Measurements from ENCODE around the gene MAZ.
A peak's percentile ranks its signal among the peaks of the same experiment; 100 is the strongest.
"Not testable (repeated sequence)": the region's sequence is repeated elsewhere in the genome, so short reads cannot be mapped to it uniquely, and the experiment has no call there.

MAZ gene

DNA sequence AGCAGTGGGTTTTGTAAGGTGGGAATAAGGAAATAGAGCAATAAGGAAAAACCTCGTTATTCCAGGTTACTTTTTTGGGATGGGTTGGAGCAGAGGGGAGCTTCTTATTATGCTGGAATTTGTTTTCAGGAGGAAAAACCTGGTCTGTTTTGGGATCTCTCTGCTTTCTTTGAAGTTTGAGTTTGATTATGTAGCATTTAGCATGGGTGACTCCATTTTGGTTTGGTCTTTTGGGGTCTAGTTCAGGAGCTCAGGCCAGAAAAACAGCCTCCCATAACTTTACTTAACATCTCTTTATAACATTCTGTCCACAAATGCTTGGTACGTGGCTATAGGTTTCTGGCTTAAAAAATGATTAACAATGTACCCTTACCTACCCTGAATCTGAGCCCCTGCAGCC, 36.8 kb upstream of the MAZ start:
- Histone ChIP-seq H3K4me3 (ENCODE audit: low read depth in 1 of 2, low read length in 2 of 2) (no peak overlapping the region), H3K9me3 (ENCODE audit: control insufficient read depth in 1 of 2, low read length in 2 of 2) (no peaks in the 10 kb centered on the region), H3K27ac (ENCODE audit: low read length) (no peak overlapping the region)

DNA sequence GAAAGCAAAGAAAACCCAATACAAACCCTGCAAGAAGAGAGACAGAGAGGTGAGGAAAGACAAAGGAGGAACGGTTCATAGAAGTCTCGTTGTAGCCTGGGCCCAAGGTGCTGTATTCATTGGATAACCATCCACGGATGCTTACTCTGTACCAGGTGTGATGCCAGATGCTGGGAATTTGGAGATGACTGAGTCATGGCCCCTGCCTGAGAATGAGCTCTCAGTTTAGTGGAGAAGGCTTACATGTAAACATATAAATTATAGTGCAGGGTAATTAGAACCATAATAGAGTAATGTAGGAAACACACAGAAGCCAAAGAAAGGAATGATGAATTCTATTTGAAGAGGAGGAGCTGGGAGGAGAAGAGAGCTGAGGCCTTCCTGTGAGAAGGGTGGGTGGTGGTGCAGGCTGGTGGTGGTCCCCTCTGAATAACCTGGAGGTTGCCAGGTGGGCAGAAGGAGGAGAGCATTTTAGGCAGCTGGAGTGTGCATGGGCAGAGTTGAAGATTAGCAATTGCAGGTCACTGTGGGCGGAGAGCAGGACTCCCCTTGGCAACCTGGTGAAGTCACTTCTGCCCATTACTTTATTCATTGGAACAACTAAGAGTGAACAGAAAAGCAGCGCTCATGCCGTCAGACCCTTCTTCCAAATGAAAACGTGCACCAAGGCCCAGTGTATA, 35.9 kb upstream of the MAZ start:
- no peak overlapping the region for H3K27ac ChIP-seq (ENCODE audit: low read length)
- no peaks in the 10 kb centered on the region for H3K36me3 ChIP-seq (ENCODE audit: control insufficient read depth in 1 of 2, insufficient read depth in 2 of 2, low read length in 2 of 2)
- H3K4me3 ChIP-seq (ENCODE audit: low read depth in 1 of 2, low read length in 2 of 2) = no peak overlapping the region
- H3K27me3 ChIP-seq (ENCODE audit: low read depth, low read length) = no peaks in the 10 kb centered on the region
- H3K4me1 ChIP-seq (ENCODE audit: control insufficient read depth in 1 of 2, insufficient read depth in 2 of 2, low read length in 2 of 2) = no peaks in the 10 kb centered on the region
- H3K9me3 ChIP-seq (ENCODE audit: control insufficient read depth in 1 of 2, low read length in 2 of 2) = no peaks in the 10 kb centered on the region

More for the DNA sequence above, 36.8 kb upstream of the MAZ start:
- Histone ChIP-seq H3K4me1 (ENCODE audit: control insufficient read depth in 1 of 2, insufficient read depth in 2 of 2, low read length in 2 of 2) (no peaks in the 10 kb centered on the region), H3K27me3 (ENCODE audit: low read depth, low read length) (no peaks in the 10 kb centered on the region), H3K36me3 (ENCODE audit: control insufficient read depth in 1 of 2, insufficient read depth in 2 of 2, low read length in 2 of 2) (no peaks in the 10 kb centered on the region)

GRCh38 chr16:29772330-29772729, 34.0 kb upstream of the MAZ start:
- not testable (repeated sequence) for H3K27me3 ChIP-seq (ENCODE audit: low read depth, low read length); H3K36me3 ChIP-seq (ENCODE audit: control insufficient read depth in 1 of 2, insufficient read depth in 2 of 2, low read length in 2 of 2); H3K4me1 ChIP-seq (ENCODE audit: control insufficient read depth in 1 of 2, insufficient read depth in 2 of 2, low read length in 2 of 2); H3K4me3 ChIP-seq (ENCODE audit: low read depth in 1 of 2, low read length in 2 of 2); H3K9me3 ChIP-seq (ENCODE audit: control insufficient read depth in 1 of 2, low read length in 2 of 2); H3K27ac ChIP-seq (ENCODE audit: low read length)

DNA sequence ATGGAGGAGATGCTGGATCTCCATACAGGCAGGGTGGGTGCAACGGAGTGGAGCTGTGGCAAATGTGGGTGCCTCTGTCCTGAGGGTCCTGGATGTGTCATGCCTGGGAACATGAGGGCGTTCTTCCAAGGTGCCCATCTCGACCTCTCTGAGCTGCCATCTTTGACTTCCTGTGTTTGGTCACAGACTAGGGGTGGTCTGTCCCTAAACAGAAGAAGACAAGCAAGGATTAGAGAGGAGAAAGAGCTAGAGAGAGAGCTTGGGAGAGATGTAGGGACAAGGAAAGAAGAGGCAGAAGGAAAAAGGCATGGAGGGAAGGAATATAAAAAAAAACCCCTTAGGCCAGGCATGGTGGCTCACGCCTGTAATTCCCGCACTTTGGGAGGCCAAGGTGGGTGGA, 31.6 kb upstream of the MAZ start:
- no peak overlapping the region for H3K27ac ChIP-seq (ENCODE audit: low read length)
- H3K4me1 ChIP-seq (ENCODE audit: control insufficient read depth in 1 of 2, insufficient read depth in 2 of 2, low read length in 2 of 2) = no peaks in the 10 kb centered on the region
- H3K9me3 ChIP-seq (ENCODE audit: control insufficient read depth in 1 of 2, low read length in 2 of 2) = no peaks in the 10 kb centered on the region
- no peaks in the 10 kb centered on the region for H3K36me3 ChIP-seq (ENCODE audit: control insufficient read depth in 1 of 2, insufficient read depth in 2 of 2, low read length in 2 of 2)
- H3K27me3 ChIP-seq (ENCODE audit: low read depth, low read length) = no peaks in the 10 kb centered on the region
- H3K4me3 ChIP-seq (ENCODE audit: low read depth in 1 of 2, low read length in 2 of 2) = no peak overlapping the region

DNA sequence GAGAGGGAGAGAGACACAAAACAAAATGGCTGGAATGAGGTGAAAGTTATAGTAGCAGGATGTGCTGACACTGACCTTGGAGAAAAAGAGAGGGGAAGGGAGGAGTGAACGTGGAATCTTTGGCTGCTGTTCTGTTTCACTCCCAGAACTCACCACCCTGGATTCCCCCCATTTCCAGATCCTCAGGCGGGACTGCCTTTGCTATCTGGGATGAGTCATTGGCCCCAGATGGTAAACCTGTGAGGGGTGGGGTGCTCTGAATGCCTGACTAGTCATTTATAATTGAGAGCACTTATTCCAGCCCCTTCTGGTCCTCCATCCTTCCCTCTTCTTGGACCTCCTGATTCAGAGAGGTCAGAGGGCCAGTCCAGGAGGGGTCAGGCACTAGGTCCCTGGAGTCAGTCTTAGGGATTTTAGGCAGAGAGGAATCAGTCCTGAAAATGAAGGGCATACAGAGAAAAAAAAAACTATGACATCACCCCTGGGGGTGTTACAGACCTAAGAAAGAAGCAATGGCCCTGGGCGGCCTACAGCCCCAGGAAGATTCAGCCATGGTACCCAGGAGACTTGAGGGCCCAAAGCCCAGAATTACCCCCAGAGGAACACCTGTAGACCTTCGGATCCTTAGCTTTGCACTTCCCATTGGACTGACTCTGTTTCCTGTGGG, 30.5 kb upstream of the MAZ start:
- H3K4me1 ChIP-seq (ENCODE audit: control insufficient read depth in 1 of 2, insufficient read depth in 2 of 2, low read length in 2 of 2) = no peaks in the 10 kb centered on the region
- no peaks in the 10 kb centered on the region for H3K36me3 ChIP-seq (ENCODE audit: control insufficient read depth in 1 of 2, insufficient read depth in 2 of 2, low read length in 2 of 2)
- no peak overlapping the region for H3K4me3 ChIP-seq (ENCODE audit: low read depth in 1 of 2, low read length in 2 of 2)
- no peak overlapping the region for H3K27ac ChIP-seq (ENCODE audit: low read length)
- no peaks in the 10 kb centered on the region for H3K27me3 ChIP-seq (ENCODE audit: low read depth, low read length)
- H3K9me3 ChIP-seq (ENCODE audit: control insufficient read depth in 1 of 2, low read length in 2 of 2) = no peaks in the 10 kb centered on the region

- no peaks in the 10 kb centered on the region for H3K4me1 ChIP-seq (ENCODE audit: control insufficient read depth in 1 of 2, insufficient read depth in 2 of 2, low read length in 2 of 2)
- H3K27me3 ChIP-seq (ENCODE audit: low read depth, low read length) = no peaks in the 10 kb centered on the region
- no peaks in the 10 kb centered on the region for H3K9me3 ChIP-seq (ENCODE audit: control insufficient read depth in 1 of 2, low read length in 2 of 2)
- H3K27ac ChIP-seq (ENCODE audit: low read length) = no peak within 1 kb of the TSS
- no peaks in the 10 kb centered on the region for H3K36me3 ChIP-seq (ENCODE audit: control insufficient read depth in 1 of 2, insufficient read depth in 2 of 2, low read length in 2 of 2)
- H3K4me3 ChIP-seq (ENCODE audit: low read depth in 1 of 2, low read length in 2 of 2) = no peak within 1 kb of the TSS
Measured at GRCh38 chr16:29777576-29778350, 28.6 kb upstream of the MAZ start, which contains the start of gene ZG16. ZG16 (plus strand) TSS chr16:29778256; CDS start chr16:29779267, 1,011 bp downstream.

DNA sequence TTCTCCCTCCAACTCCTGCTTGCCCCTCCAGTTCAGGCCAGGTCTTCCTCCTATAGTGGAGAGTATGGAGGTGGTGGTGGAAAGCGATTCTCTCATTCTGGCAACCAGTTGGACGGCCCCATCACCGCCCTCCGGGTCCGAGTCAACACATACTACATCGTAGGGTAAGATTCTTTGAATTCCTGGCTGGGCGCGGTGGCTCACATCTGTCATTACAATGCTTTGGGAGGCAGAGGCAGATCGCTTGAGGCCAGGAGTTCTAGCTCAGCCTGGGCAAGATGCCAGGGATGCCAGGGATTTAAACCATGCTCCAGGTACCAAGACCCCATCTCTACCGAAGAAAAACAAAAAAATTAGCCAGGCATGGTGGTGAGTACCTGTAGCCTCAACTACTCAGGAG, 26.9 kb upstream of the MAZ start:
- Histone ChIP-seq H3K27ac (ENCODE audit: low read length) (no peak overlapping the region), H3K4me3 (ENCODE audit: low read depth in 1 of 2, low read length in 2 of 2) (no peak overlapping the region), H3K36me3 (ENCODE audit: control insufficient read depth in 1 of 2, insufficient read depth in 2 of 2, low read length in 2 of 2) (no peaks in the 10 kb centered on the region)

DNA sequence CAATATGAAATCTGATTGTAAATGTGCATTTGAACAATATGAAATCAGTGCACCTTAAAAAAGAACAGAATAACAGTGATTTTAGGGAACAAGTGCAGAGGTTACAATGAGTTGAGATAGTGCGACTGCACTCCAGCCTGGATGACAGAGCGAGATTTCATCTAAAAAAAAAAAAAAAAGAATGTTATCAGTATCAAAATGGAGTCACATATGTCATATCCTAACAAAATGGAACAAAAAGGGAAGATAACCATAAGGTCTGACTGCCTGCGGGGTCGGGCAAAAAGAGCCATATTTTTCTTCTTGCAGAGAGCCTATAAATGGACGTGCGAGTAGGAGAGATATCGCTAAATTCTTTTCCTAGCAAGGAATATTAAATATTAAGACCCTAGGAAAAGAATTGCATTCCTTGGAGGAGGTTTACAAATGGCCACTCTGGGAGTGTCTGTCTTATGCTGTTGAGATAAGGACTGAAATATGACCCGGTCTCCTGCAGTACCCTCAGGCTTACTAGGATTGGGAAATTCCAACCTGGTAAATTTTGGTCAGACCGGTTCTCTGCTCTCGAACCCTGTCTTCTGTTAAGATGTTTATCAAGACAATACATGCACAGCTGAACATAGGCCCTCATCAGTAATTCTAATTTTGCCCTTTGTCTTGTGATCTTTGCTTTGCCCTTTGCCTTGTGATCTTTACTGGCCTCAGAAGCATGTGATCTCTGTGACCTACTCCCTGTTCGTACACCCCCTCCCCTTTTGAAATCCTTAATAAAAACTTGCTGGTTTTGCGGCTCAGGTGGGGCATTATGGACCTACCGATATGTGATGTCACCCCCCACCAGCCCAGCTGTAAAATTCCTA, 23.0 kb upstream of the MAZ start:
- not testable (repeated sequence) for H3K4me3 ChIP-seq (ENCODE audit: low read depth in 1 of 2, low read length in 2 of 2); H3K27me3 ChIP-seq (ENCODE audit: low read depth, low read length); H3K9me3 ChIP-seq (ENCODE audit: control insufficient read depth in 1 of 2, low read length in 2 of 2); H3K36me3 ChIP-seq (ENCODE audit: control insufficient read depth in 1 of 2, insufficient read depth in 2 of 2, low read length in 2 of 2); H3K4me1 ChIP-seq (ENCODE audit: control insufficient read depth in 1 of 2, insufficient read depth in 2 of 2, low read length in 2 of 2); H3K27ac ChIP-seq (ENCODE audit: low read length)

More for the DNA sequence above, 26.9 kb upstream of the MAZ start:
- no peaks in the 10 kb centered on the region for H3K27me3 ChIP-seq (ENCODE audit: low read depth, low read length)
- H3K4me1 ChIP-seq (ENCODE audit: control insufficient read depth in 1 of 2, insufficient read depth in 2 of 2, low read length in 2 of 2) = no peaks in the 10 kb centered on the region
- no peaks in the 10 kb centered on the region for H3K9me3 ChIP-seq (ENCODE audit: control insufficient read depth in 1 of 2, low read length in 2 of 2)

GRCh38 chr16:29784157-29784556, 22.2 kb upstream of the MAZ start:
- Histone ChIP-seq H3K9me3 (ENCODE audit: control insufficient read depth in 1 of 2, low read length in 2 of 2) (no peaks in the 10 kb centered on the region), H3K27me3 (ENCODE audit: low read depth, low read length) (no peaks in the 10 kb centered on the region), H3K27ac (ENCODE audit: low read length) (no peak overlapping the region), H3K4me3 (ENCODE audit: low read depth in 1 of 2, low read length in 2 of 2) (no peak overlapping the region), H3K36me3 (ENCODE audit: control insufficient read depth in 1 of 2, insufficient read depth in 2 of 2, low read length in 2 of 2) (no peaks in the 10 kb centered on the region), H3K4me1 (ENCODE audit: control insufficient read depth in 1 of 2, insufficient read depth in 2 of 2, low read length in 2 of 2) (peaks cover 0 to 4% of the 10 kb centered on the region in 2 donors)

DNA sequence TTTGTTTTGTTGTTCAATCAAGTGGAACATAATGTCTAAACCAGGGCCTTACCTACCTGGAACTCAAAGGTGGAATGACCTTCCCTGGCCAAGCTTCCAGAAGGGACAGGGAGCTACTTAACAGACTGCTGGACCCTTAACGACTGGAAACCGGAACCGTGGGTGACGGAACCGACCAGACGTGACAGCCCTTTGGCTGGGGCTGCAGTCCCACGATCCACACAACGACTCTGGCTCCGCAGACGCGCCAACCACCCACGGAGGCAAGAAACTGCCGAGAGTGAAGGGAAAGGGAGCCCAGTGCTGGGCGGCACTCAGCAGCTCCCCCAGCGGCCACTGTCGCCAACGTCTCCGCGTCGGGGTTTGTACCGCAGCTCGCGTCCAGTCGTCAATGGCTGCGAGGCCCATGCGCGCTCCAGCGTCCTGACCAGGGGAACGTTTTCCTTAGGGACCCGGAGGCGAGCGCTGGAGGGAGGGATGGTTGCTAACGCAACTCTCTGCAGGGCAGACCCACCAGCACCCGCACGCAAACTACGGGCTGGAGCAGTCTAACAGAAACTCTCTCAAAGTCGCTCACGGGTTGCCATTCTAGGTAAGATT, 21.3 kb upstream of the MAZ start:
- H3K4me3 ChIP-seq (ENCODE audit: low read depth in 1 of 2, low read length in 2 of 2) = peak overlapping the region; percentile 39 to 58
- H3K9me3 ChIP-seq (ENCODE audit: control insufficient read depth in 1 of 2, low read length in 2 of 2) = no peaks in the 10 kb centered on the region
- H3K36me3 ChIP-seq (ENCODE audit: control insufficient read depth in 1 of 2, insufficient read depth in 2 of 2, low read length in 2 of 2) = no peaks in the 10 kb centered on the region
- H3K27me3 ChIP-seq (ENCODE audit: low read depth, low read length) = no peaks in the 10 kb centered on the region
- H3K4me1 ChIP-seq (ENCODE audit: control insufficient read depth in 1 of 2, insufficient read depth in 2 of 2, low read length in 2 of 2) = peaks cover 0 to 10% of the 10 kb centered on the region in 2 donors
- no peak overlapping the region for H3K27ac ChIP-seq (ENCODE audit: low read length)

All from muscle layer of duodenum (tissue), 2 donors.